WTC11 (cell line): ENCODE data around the gene KRT8. TPM values are rescaled to one million over a fixed set of nuclear protein-coding genes. Genes with fewer than 3 reads are reported as not detected.

Experiments used
- ATAC-seq: fragments of 200-7000 bp; cut with Tn5 transposase; 2 replicates; pipeline ENCODE4 v1.10.0; 2021; ENCODE audit warnings: mild to moderate bottlenecking, moderate library complexity
- CTCF ChIA-PET: fragments of 300-600 bp; sonication (Branson Sonifier 250); formaldehyde crosslinking; loops from one replicate; lab custom pipeline; 2021; ENCODE audit warnings: antibody characterized with exemption; lab: Charles Lee
- POLR2A ChIA-PET: fragments of 350-600 bp; sonication (Branson Sonifier 250); formaldehyde crosslinking; loops from one replicate; lab custom pipeline; 2021; ENCODE audit warnings: antibody characterized with exemption; lab: Charles Lee
- DNase-seq: peaks from one replicate; pipeline ENCODE4 v3.0.0; 2021; ENCODE audit warnings: low spot score
- H3K27ac Mint-ChIP-seq: 2 replicates; pipeline ENCODE4 v1.8.0; 2021; ENCODE audit warnings: mixed read lengths
- H3K27me3 Mint-ChIP-seq: 2 replicates; pipeline ENCODE4 v1.8.0; 2021; ENCODE audit warnings: low read depth, mild to moderate bottlenecking, moderate library complexity, mixed read lengths
- H3K36me3 Mint-ChIP-seq: 2 replicates; pipeline ENCODE4 v1.8.0; 2021; ENCODE audit warnings: mixed read lengths
- H3K4me1 Mint-ChIP-seq: 2 replicates; pipeline ENCODE4 v1.8.0; 2022; ENCODE audit warnings: mixed read lengths
- H3K4me3 Mint-ChIP-seq: 2 replicates; pipeline ENCODE4 v1.8.0; 2021; ENCODE audit warnings: mild to moderate bottlenecking, moderate library complexity, mixed read lengths
- H3K9me3 Mint-ChIP-seq: 2 replicates; pipeline ENCODE4 v1.8.0; 2021; ENCODE audit warnings: mixed read lengths
- CDX4 ChIP-seq: fragments of 250-450 bp; sonication (Bioruptor Pico); IDR thresholded peaks from 2 replicates; pipeline ENCODE4 v1.9.0; 2021; ENCODE audit warnings: moderate library complexity, mild to moderate bottlenecking, inconsistent platforms, borderline replicate concordance
- ESRRA ChIP-seq: sonication (generic); formaldehyde crosslinking; IDR thresholded peaks from 2 replicates; pipeline ENCODE4 v1.8.1; 2022; ENCODE audit warnings: mild to moderate bottlenecking, missing genetic modification reagents, borderline replicate concordance
- FOXK1 ChIP-seq: sonication (generic); formaldehyde crosslinking; IDR thresholded peaks from 2 replicates; pipeline ENCODE4 v1.8.0; 2022; ENCODE audit warnings: mild to moderate bottlenecking, moderate library complexity, missing genetic modification reagents
- FOXP1 ChIP-seq: sonication (generic); formaldehyde crosslinking; IDR thresholded peaks from 2 replicates; pipeline ENCODE4 v1.8.0; 2022; ENCODE audit warnings: missing genetic modification reagents, mild to moderate bottlenecking, moderate library complexity, borderline replicate concordance
- HMGXB4 ChIP-seq: sonication (generic); formaldehyde crosslinking; IDR thresholded peaks from 2 replicates; pipeline ENCODE4 v1.8.1; 2023; ENCODE audit warnings: mild to moderate bottlenecking, moderate library complexity, missing genetic modification reagents
- MAX ChIP-seq: sonication (generic); formaldehyde crosslinking; IDR thresholded peaks from 2 replicates; pipeline ENCODE4 v1.8.0; 2022; ENCODE audit warnings: mild to moderate bottlenecking, missing genetic modification reagents
- MXD4 ChIP-seq: fragments of 250-450 bp; sonication (Bioruptor Pico); IDR thresholded peaks from 2 replicates; pipeline ENCODE4 v1.8.0; 2021; ENCODE audit warnings: mild to moderate bottlenecking, moderate library complexity, borderline replicate concordance
- MYBL2 ChIP-seq: sonication (generic); formaldehyde crosslinking; IDR thresholded peaks from 2 replicates; pipeline ENCODE4 v1.8.1; 2023; ENCODE audit warnings: mild to moderate bottlenecking, moderate library complexity, missing genetic modification reagents
- NR3C1 ChIP-seq: sonication (generic); formaldehyde crosslinking; conservative IDR thresholded peaks from 2 replicates; pipeline ENCODE4 v1.8.1; 2023; ENCODE audit warnings: low read depth, mild to moderate bottlenecking, missing genetic modification reagents
- RELA ChIP-seq: sonication (generic); formaldehyde crosslinking; IDR thresholded peaks from 2 replicates; pipeline ENCODE4 v1.8.1; 2022; ENCODE audit warnings: missing genetic modification reagents, mild to moderate bottlenecking, borderline replicate concordance
- TEAD1 ChIP-seq: sonication (generic); formaldehyde crosslinking; IDR thresholded peaks from 2 replicates; pipeline ENCODE4 v1.8.0; 2022; ENCODE audit warnings: mild to moderate bottlenecking, missing genetic modification reagents
- ZBTB43 ChIP-seq: sonication (generic); formaldehyde crosslinking; IDR thresholded peaks from 2 replicates; pipeline ENCODE4 v1.8.1; 2023; ENCODE audit warnings: mild to moderate bottlenecking, missing genetic modification reagents
- ZNF219 ChIP-seq: sonication (generic); formaldehyde crosslinking; IDR thresholded peaks from 2 replicates; pipeline ENCODE4 v1.8.0; 2023; ENCODE audit warnings: missing genetic modification reagents, mild to moderate bottlenecking, borderline replicate concordance
- ZNF416 ChIP-seq: fragments of 250-450 bp; sonication (Bioruptor Pico); IDR thresholded peaks from 2 replicates; pipeline ENCODE4 v1.9.0; 2021; ENCODE audit warnings: mild to moderate bottlenecking, inconsistent platforms
- ZNF423 ChIP-seq: fragments of 250-450 bp; sonication (Bioruptor Pico); IDR thresholded peaks from 2 replicates; pipeline ENCODE4 v2.1.2; 2022; ENCODE audit warnings: mild to moderate bottlenecking, moderate library complexity
- ZNF512 ChIP-seq: sonication (generic); formaldehyde crosslinking; IDR thresholded peaks from 2 replicates; pipeline ENCODE4 v1.8.1; 2022; ENCODE audit warnings: missing genetic modification reagents, borderline replicate concordance
- total RNA-seq: library from RNA; stranded (reverse); gene quantifications from 3 replicates; pipeline ENCODE4 v1.2.3, GENCODE V29; 2021
- TF ChIP-seq, protein P1 (sequence below): fragments of 250-450 bp; sonication (Bioruptor Pico); IDR thresholded peaks from 2 replicates; pipeline ENCODE4 v2.1.2; 2022; ENCODE audit warnings: mild to moderate bottlenecking, moderate library complexity

KRT8 gene
- total RNA-seq, 1 experiment from 2014 or later = 477 TPM

- Mint-ChIP-seq H3K9me3 (no peaks in the 10 kb centered on the region), H3K4me1 (peaks cover 21% of the 10 kb centered on the region), H3K27me3 (peaks cover 31% of the 10 kb centered on the region), H3K4me3 (peak overlapping the region; percentile 68), H3K27ac (no peak overlapping the region), H3K36me3 (no peaks in the 10 kb centered on the region)
- no peak for TF ChIP-seq HMGXB4
- TF ChIP-seq RELA (CRISPR knock-in tag) = no peak
- no peak for TF ChIP-seq ESRRA (CRISPR knock-in tag)
- no peak for TF ChIP-seq ZBTB43 (CRISPR knock-in tag)
- no peak for TF ChIP-seq FOXP1
- no peak for TF ChIP-seq NR3C1 (CRISPR knock-in tag)
- TF ChIP-seq, protein P1, sequence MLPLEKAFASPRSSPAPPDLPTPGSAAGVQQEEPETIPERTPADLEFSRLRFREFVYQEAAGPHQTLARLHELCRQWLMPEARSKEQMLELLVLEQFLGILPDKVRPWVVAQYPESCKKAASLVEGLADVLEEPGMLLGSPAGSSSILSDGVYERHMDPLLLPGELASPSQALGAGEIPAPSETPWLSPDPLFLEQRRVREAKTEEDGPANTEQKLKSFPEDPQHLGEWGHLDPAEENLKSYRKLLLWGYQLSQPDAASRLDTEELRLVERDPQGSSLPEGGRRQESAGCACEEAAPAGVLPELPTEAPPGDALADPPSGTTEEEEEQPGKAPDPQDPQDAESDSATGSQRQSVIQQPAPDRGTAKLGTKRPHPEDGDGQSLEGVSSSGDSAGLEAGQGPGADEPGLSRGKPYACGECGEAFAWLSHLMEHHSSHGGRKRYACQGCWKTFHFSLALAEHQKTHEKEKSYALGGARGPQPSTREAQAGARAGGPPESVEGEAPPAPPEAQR (CRISPR knock-in tag) = no peak
- TF ChIP-seq CDX4 = no peak
- TF ChIP-seq TEAD1 (CRISPR knock-in tag) = no peak
- no peak for TF ChIP-seq MYBL2
- no peak for TF ChIP-seq FOXK1
- no peak for TF ChIP-seq ZNF219
- no peak for TF ChIP-seq MXD4 (CRISPR knock-in tag)
- no peak for TF ChIP-seq MAX (CRISPR knock-in tag)
- no peak for TF ChIP-seq ZNF416
- ATAC-seq (no peak), DNase-seq (no peak)
- ChIA-PET POLR2A (no interaction called here), CTCF (interaction anchor here (0.8 to 2.9 kb wide), 7 partner anchors 9 to 503 kb away, joined by 3 to 15 read pairs (median 8); no protein-coding TSS in a partner anchor)
These were observed 30.1 kb downstream of the KRT8 start for GRCh38 chr12:52874573-52875435.

- Mint-ChIP-seq H3K27me3 (peaks cover 31% of the 10 kb centered on the region), H3K9me3 (no peaks in the 10 kb centered on the region), H3K36me3 (no peaks in the 10 kb centered on the region), H3K27ac (no peak overlapping the region), H3K4me1 (peaks cover 24% of the 10 kb centered on the region), H3K4me3 (peak overlapping the region; percentile 68)
- POLR2A ChIA-PET = no interaction called here
- CTCF ChIA-PET = interaction anchor here (0.9 to 2.9 kb wide), 8 partner anchors 8 to 718 kb away, joined by 3 to 15 read pairs (median 6); no protein-coding TSS in a partner anchor
- peak; percentile 43 for ATAC-seq
- DNase-seq = peak; percentile 48
- TF ChIP-seq ZNF423 (CRISPR knock-in tag) (peak; percentile 49; the same call in 1 of the 2 replicates), ZNF512 (CRISPR knock-in tag) (no peak)
These were observed 30.9 kb downstream of the KRT8 start for GRCh38 chr12:52873832-52874572.
